ENCODE data around the gene UGT1A8.
"Not testable (repeated sequence)": the region's sequence is repeated elsewhere in the genome, so short reads cannot be mapped to it uniquely, and the experiment has no call there.

Gene UGT1A8

GRCh38 chr2:233736868-233737653 is 119.6 kb downstream of the UGT1A8 start:
- DNase-seq: not testable (repeated sequence)

DNA sequence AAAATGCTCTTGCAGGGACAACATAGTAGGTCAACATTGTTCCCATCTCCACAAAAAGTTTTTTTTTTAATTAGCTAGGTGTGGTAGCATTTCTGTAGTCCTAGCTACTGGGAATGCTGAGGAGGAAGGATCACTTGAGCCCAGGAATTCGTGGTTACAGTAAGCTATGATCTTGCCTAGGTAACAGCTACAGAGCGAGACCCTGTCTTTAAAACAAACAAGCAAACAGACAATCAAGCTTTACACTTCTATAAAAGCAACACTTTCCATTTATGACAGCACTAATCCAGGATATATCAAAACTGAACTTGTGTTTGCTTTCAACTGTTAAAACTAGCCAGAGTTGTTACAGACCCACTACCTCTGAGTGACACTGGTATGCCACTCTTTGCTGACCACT is 123.4 kb downstream of the UGT1A8 start:
- no peak for DNase-seq

GRCh38 chr2:233743464-233744259 is 126.2 kb downstream of the UGT1A8 start:
- no peak for DNase-seq

DNA sequence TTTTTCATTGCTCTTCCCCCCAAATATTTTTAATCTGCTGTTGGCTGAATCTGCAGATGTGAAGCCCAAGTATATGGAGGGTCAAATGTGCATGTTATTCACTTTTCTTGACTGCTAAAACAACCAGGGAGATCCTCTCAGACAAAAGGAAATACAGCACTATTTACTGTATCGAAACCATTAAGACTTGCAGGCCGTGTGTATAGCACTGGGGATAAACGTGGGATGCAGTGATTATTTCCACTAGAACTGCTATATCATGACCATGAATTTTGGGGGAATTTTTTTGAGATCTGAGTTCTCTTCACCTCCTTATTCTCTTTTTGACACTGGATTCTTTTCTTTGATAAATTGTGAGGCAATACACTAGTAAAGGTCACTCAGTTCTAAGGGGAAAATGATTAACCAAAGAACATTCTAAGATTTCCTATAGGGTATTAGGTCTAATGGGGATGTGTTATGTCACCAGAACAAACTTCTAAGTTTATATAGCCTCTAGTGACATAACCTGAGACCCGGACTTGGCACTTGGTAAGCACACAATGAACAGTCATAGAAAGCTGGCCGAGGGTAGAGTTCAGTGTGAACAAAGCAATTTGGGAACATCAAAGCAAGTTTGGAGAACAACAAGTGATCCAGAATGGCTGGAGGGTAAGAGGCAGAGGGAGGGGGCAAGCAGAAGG is 127.8 kb downstream of the UGT1A8 start:
- no peak for DNase-seq

- DNase-seq: not testable (repeated sequence)
Measured at GRCh38 chr2:233745838-233746237, 128.4 kb downstream of the UGT1A8 start.

DNA sequence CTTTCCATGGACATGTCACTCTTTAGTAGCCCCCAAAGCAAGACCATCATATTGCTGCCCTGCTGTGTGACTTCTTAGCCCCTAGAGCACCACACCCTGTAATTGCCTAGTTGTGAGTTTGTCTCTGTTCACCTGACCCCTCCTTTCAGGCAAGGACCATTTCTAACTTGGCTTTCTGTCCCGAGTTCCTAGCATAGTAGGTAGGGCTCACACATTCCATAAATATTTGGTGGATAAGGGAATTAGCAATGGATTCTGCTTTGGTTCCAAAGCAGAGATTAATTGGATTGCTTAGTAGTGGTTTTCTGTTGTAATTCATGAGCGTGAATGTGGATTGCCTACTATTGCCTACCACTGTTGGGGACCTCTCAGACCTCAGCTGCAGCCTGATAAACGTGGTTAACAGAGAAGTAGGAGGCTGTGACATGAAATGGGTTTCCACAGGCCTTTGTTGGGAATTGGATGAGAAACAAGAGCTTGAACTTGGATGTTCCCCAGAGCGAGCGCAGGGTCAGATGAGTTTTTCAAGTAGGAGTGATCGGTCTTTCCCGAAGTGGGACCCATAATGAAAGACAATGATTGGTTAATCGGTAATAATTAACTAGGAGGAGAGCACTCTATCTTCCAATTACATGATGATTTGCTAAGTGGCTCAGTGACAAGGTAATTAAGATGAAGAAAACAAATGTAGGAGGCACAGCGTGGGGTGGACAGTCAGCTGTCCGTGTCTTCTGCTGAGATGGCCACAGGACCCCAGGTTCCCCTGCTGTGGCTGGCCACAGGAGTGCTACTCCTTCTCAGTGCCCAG is 129.2 kb downstream of the UGT1A8 start:
- no peak for DNase-seq

DNA sequence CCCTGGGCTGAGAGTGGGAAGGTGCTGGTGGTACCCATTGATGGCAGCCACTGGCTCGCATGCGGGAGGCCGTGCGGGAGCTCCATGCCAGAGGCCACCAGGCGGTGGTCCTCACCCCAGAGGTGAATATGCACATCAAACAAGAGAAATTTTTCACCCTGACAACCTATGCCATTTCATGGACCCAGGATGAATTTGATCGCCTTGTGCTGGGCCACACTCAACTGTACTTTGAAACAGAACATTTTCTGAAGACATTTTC is 129.8 kb downstream of the UGT1A8 start:
- DNase-seq: no peak

GRCh38 chr2:233750689-233751088 is 133.3 kb downstream of the UGT1A8 start:
- not testable (repeated sequence) for DNase-seq

- not testable (repeated sequence) for DNase-seq
Measured at GRCh38 chr2:233751212-233752009, 134.0 kb downstream of the UGT1A8 start.

GRCh38 chr2:233754872-233755611 is 137.6 kb downstream of the UGT1A8 start:
- no peak for DNase-seq

- DNase-seq: no peak
Measured at GRCh38 chr2:233756429-233757081, 139.1 kb downstream of the UGT1A8 start.

DNA sequence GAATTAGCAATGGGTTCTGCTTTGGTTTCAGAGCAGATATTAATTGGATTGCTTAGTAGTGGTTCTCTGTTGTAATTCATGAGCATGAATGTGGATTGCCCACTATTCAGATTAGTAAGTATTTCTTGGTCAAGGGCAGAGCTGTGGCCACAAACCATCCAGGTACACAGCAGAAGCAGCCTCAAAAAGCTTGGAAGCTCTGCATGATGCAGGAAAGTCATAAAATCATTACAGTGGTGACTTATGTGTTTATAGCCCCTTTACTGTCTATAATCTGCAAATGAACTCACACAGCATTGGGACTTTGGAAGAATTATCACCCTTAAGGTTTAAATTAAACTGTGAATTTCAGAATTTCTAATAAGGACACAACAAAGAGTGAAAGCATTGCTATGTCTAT is 140.7 kb downstream of the UGT1A8 start:
- no peak for DNase-seq

- no peak for DNase-seq
Measured at GRCh38 chr2:233758849-233759248, 141.4 kb downstream of the UGT1A8 start.

DNA sequence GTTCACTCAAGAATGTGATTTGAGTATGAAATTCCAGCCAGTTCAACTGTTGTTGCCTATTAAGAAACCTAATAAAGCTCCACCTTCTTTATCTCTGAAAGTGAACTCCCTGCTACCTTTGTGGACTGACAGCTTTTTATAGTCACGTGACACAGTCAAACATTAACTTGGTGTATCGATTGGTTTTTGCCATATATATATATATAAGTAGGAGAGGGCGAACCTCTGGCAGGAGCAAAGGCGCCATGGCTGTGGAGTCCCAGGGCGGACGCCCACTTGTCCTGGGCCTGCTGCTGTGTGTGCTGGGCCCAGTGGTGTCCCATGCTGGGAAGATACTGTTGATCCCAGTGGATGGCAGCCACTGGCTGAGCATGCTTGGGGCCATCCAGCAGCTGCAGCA is 142.6 kb downstream of the UGT1A8 start, which contains the start of gene UGT1A1:
UGT1A1 (plus strand) TSS at position 228 of the 400 bp plus-strand sequence; CDS start at position 246, 18 bp downstream.
- DNase-seq: no peak

DNA sequence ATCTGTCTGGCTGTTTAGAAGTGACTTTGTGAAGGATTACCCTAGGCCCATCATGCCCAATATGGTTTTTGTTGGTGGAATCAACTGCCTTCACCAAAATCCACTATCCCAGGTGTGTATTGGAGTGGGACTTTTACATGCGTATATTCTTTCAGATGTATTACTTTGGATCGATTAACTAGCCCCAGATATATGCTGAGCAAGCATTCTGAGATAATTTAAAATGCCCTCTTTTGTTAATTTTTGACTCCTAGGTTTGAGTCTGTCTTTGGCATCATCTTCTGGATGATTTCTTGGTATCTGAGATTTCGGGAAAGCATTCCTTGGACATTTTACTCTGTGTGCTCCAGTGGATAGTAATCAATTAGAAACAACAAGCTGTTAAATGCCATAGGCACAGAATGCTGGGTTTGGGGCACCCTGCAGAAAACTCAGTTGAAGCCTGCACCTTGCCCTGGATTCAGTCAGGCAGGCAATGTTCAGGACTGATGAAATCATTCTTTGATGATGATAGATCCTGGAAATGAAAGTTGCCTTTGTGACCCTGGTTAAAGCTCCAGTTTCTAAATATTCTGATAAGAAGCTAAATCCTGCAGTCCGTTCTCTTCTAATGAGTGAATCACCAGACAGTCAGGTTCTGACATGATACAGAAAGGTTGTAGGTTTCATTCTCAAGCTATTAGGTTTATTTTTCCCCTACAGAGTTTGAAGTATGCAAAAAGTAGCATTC is 143.8 kb downstream of the UGT1A8 start:
- DNase-seq: no peak

GRCh38 chr2:233764264-233764663 is 146.8 kb downstream of the UGT1A8 start:
- DNase-seq: no peak

- DNase-seq: no peak
Measured at GRCh38 chr2:233764761-233765160, 147.3 kb downstream of the UGT1A8 start.

- DNase-seq: no peak
Measured at GRCh38 chr2:233766416-233766815, 149.0 kb downstream of the UGT1A8 start.

GRCh38 chr2:233768076-233768475 is 150.6 kb downstream of the UGT1A8 start:
- DNase-seq: no peak

- DNase-seq: no peak
Measured at GRCh38 chr2:233769260-233769659, 151.8 kb downstream of the UGT1A8 start.
